Uterus (tissue), 4 donors: Measurements from ENCODE around the gene PITX2. TPM values are rescaled to one million over a fixed set of nuclear protein-coding genes. Genes with fewer than 3 reads are reported as not detected.
"Not testable (repeated sequence)": the region's sequence is repeated elsewhere in the genome, so short reads cannot be mapped to it uniquely, and the experiment has no call there.

Source experiments
- DNase-seq, 2 donors: peaks; one replicate each; pipeline ENCODE4 v3.0.0-alpha.2; 2019 to 2020
- H3K27ac ChIP-seq, 2 donors: fragments of 200-600 bp; sonication (generic); 1 replicate in 1 of 2; 2 replicates in 1 of 2; pipeline ENCODE4 v1.5.1; 2016 to 2018
- H3K27me3 ChIP-seq, 2 donors: fragments of 200-600 bp; sonication (generic); one replicate each; pipeline ENCODE4 v1.5.1; 2018 to 2019; ENCODE audit warnings: control low read depth in 1 of 2
- H3K36me3 ChIP-seq, 2 donors: fragments of 200-600 bp; sonication (generic); one replicate each; pipeline ENCODE4 v1.5.1; 2019; ENCODE audit warnings: control low read depth in 1 of 2
- H3K4me1 ChIP-seq, 2 donors: fragments of 200-600 bp; sonication (generic); one replicate each; pipeline ENCODE4 v1.5.1; 2018 to 2019; ENCODE audit warnings: control low read depth in 1 of 2
- H3K4me3 ChIP-seq, 2 donors: fragments of 200-600 bp; sonication (generic); 1 replicate in 1 of 2; 2 replicates in 1 of 2; pipeline ENCODE4 v1.5.1; 2018 to 2019; ENCODE audit warnings: mild to moderate bottlenecking in 1 of 2
- H3K9me3 ChIP-seq, 2 donors: fragments of 200-600 bp; sonication (generic); one replicate each; pipeline ENCODE4 v1.5.1; 2019; ENCODE audit warnings: control low read depth in 1 of 2
- CTCF ChIP-seq, 4 experiments: fragments of 200-600 bp in 2 of 4; fragments of 450-650 bp in 2 of 4; sonication (generic) in 2 of 4; IDR thresholded peaks; one replicate each; pipeline ENCODE4 v1.5.1; 2016 to 2019; ENCODE audit warnings: antibody characterized with exemption in 4 of 4, mild to moderate bottlenecking in 2 of 4, moderate library complexity in 1 of 4
- POLR2A ChIP-seq, 2 donors: fragments of 450-650 bp; IDR thresholded peaks; one replicate each; pipeline ENCODE4 v1.6.1; 2016; ENCODE audit warnings: antibody characterized with exemption in 2 of 2, mild to moderate bottlenecking in 1 of 2, moderate library complexity in 1 of 2
- intact Hi-C: fragments of 100-400 bp; cut with DNase I; formaldehyde crosslinking; loops from one replicate; pipeline ENCODE4 v1.15.1; 2023; ENCODE audit warnings: low total_unique reads
- total RNA-seq, 4 donors: library from RNA; depleted of rRNA in 3 of 4; stranded (reverse); fragments of >200 nt in 3 of 4; gene quantifications; one replicate each; pipeline versions ENCODE4 v1.1.0 to v1.2.4, GENCODE V29; 2014 to 2023
- donor health status: DM: yes; HTN: yes; CAD: no.

PITX2 gene
- total RNA-seq, 4 donors from 2014 or later: 0.14 TPM; not detected in 3

- no peaks in the 10 kb centered on the region for H3K4me1 ChIP-seq
- intact Hi-C loops: no loop called here
- peaks cover 0 to 4% of the 10 kb centered on the region in 2 donors for H3K27me3 ChIP-seq
- no peak for DNase-seq
- TF ChIP-seq CTCF (IDR thresholded peaks at IDR 0.05): no peak
- no peak for TF ChIP-seq POLR2A (IDR thresholded peaks at IDR 0.05)
- no peak overlapping the region for H3K27ac ChIP-seq
- no peaks in the 10 kb centered on the region for H3K36me3 ChIP-seq
- no peaks in the 10 kb centered on the region for H3K9me3 ChIP-seq
- H3K4me3 ChIP-seq: no peak overlapping the region
Observed at GRCh38 chr4:110595583-110595982, 27.3 kb downstream of the PITX2 start.

- H3K27me3 ChIP-seq: no peaks in the 10 kb centered on the region
- no peak for TF ChIP-seq CTCF (IDR thresholded peaks at IDR 0.05)
- no peak for TF ChIP-seq POLR2A (IDR thresholded peaks at IDR 0.05)
- H3K4me3 ChIP-seq: no peak overlapping the region
- H3K4me1 ChIP-seq: no peaks in the 10 kb centered on the region
- H3K27ac ChIP-seq: no peak overlapping the region
- no peaks in the 10 kb centered on the region for H3K36me3 ChIP-seq
- no peaks in the 10 kb centered on the region for H3K9me3 ChIP-seq
- intact Hi-C loops: no loop called here
- no peak for DNase-seq
Observed at GRCh38 chr4:110589297-110589696, 33.6 kb downstream of the PITX2 start.

- H3K4me1 ChIP-seq: no peaks in the 10 kb centered on the region
- H3K9me3 ChIP-seq: no peaks in the 10 kb centered on the region
- no peak for DNase-seq
- H3K36me3 ChIP-seq: no peaks in the 10 kb centered on the region
- no peaks in the 10 kb centered on the region for H3K27me3 ChIP-seq
- no peak for TF ChIP-seq POLR2A (IDR thresholded peaks at IDR 0.05)
- no peak for TF ChIP-seq CTCF (IDR thresholded peaks at IDR 0.05)
- intact Hi-C loops: no loop called here
- H3K4me3 ChIP-seq: no peak overlapping the region
- no peak overlapping the region for H3K27ac ChIP-seq
Observed at GRCh38 chr4:110587666-110588285, 35.1 kb downstream of the PITX2 start.

- H3K9me3 ChIP-seq: no peaks in the 10 kb centered on the region
- no peak overlapping the region for H3K4me3 ChIP-seq
- H3K4me1 ChIP-seq: no peaks in the 10 kb centered on the region
- intact Hi-C loops: no loop called here
- no peak for DNase-seq
- no peaks in the 10 kb centered on the region for H3K36me3 ChIP-seq
- H3K27ac ChIP-seq: no peak overlapping the region
- TF ChIP-seq CTCF (IDR thresholded peaks at IDR 0.05): peak in 3 of 4 experiments; percentile 18 to 35 (median 26)
- TF ChIP-seq POLR2A (IDR thresholded peaks at IDR 0.05): no peak
- H3K27me3 ChIP-seq: no peaks in the 10 kb centered on the region
Observed at GRCh38 chr4:110586131-110586850, 36.6 kb downstream of the PITX2 start.

GRCh38 chr4:110576696-110577095 is 46.2 kb downstream of the PITX2 start:
- H3K4me3 ChIP-seq, H3K27ac ChIP-seq, H3K4me1 ChIP-seq, H3K27me3 ChIP-seq, H3K36me3 ChIP-seq, intact Hi-C loops, DNase-seq, H3K9me3 ChIP-seq: not testable (repeated sequence)

Other genes with a start within 250 kb of the PITX2 start
- 10 to 100 TPM in 2 of 4 donors, 1 to 10 TPM in 2; 5.9 to 43.3 (median 14.1) TPM for gene ENPEP, start 146.9 kb downstream of the PITX2 start, total RNA-seq